Panc1 (cell line): Measurements from ENCODE around the gene GJA4. TPM values are rescaled to one million over a fixed set of nuclear protein-coding genes. Genes with fewer than 3 reads are reported as not detected.

ENCODE experiments used
- ATAC-seq: fragments of 200-7000 bp; cut with Tn5 transposase; 2 replicates; pipeline ENCODE4 v1.9.1; 2020; ENCODE audit warnings: mild to moderate bottlenecking, moderate library complexity
- BruUV-seq: library from RNA; stranded (reverse); fragments of 400-500 nt; replicated peaks from 2 replicates; lab custom pipeline; 2021; lab: Mats Ljungman, UMichigan
- CTCF ChIA-PET: fragments of 300-600 bp; sonication (Branson Sonifier 250); formaldehyde crosslinking; loops from one replicate; lab custom pipeline; 2022; ENCODE audit warnings: antibody characterized with exemption; lab: Charles Lee
- POLR2A ChIA-PET: fragments of 300-600 bp; sonication (Branson Sonifier 250); formaldehyde crosslinking; loops from one replicate; lab custom pipeline; 2022; ENCODE audit warnings: antibody characterized with exemption; lab: Charles Lee
- DNase-seq: peaks from one replicate; pipeline ENCODE4 v3.0.0-alpha.2; 2010; ENCODE audit warnings: low read depth, low spot score
- H3K27ac ChIP-seq: 2 replicates; pipeline ENCODE4 v1.5.1; 2011; ENCODE audit warnings: mild to moderate bottlenecking, low read length, inconsistent platforms
- H3K27me3 ChIP-seq: fragments of 200-500 bp; sonication (Bioruptor generic); 2 replicates; pipeline ENCODE4 v1.6.0; 2014; ENCODE audit warnings: low read length, inconsistent platforms; ENCODE audit not compliant: control insufficient read depth, insufficient read depth
- H3K36me3 ChIP-seq: fragments of 200-500 bp; sonication (Bioruptor generic); 2 replicates; pipeline ENCODE4 v1.5.1; 2014; ENCODE audit warnings: inconsistent platforms, mild to moderate bottlenecking, low read length, moderate library complexity; ENCODE audit not compliant: control insufficient read depth, insufficient read depth
- H3K4me1 ChIP-seq: 2 replicates; pipeline ENCODE4 v1.5.1; 2011; ENCODE audit warnings: inconsistent platforms, mild to moderate bottlenecking, low read length, moderate library complexity; ENCODE audit not compliant: control insufficient read depth, insufficient read depth
- H3K4me3 ChIP-seq, 2 experiments: 2 replicates each; pipeline ENCODE4 v1.5.1; 2011 to 2012; ENCODE audit warnings: low read depth in 2 of 2, low read length in 2 of 2, mild to moderate bottlenecking in 2 of 2, inconsistent platforms in 1 of 2, moderate library complexity in 1 of 2
- H3K9me3 ChIP-seq: fragments of 200-500 bp; sonication (Bioruptor generic); 2 replicates; pipeline ENCODE4 v1.5.1; 2014; ENCODE audit warnings: low read depth, mild to moderate bottlenecking, inconsistent platforms, low read length, moderate library complexity; ENCODE audit not compliant: control insufficient read depth, insufficient read depth
- POLR2AphosphoS5 ChIP-seq: IDR thresholded peaks from 2 replicates; pipeline ENCODE4 v1.6.1; 2012; ENCODE audit warnings: mild to moderate bottlenecking, low read depth, low read length, moderate library complexity
- SIN3A ChIP-seq: IDR thresholded peaks from 2 replicates; pipeline ENCODE4 v1.6.1; 2012; ENCODE audit warnings: low read depth, mild to moderate bottlenecking, low read length, moderate library complexity, borderline replicate concordance; ENCODE audit not compliant: insufficient read depth
- TCF7L2 ChIP-seq: IDR thresholded peaks from 2 replicates; pipeline ENCODE4 v1.6.1; 2011; ENCODE audit warnings: mild to moderate bottlenecking, low read depth, low read length, inconsistent platforms
- in situ Hi-C: cut with HindIII; loops from 2 replicates; pipeline ENCODE4 v1.10.0; 2016; ENCODE audit warnings: low sequenced_read_pairs, low pct_unique_long_range_greater_than_20kb
- intact Hi-C: fragments of 100-400 bp; cut with micrococcal nuclease; formaldehyde crosslinking; loops from one replicate; pipeline ENCODE4 v1.10.0; 2022; ENCODE audit not compliant: unreplicated experiment
- total RNA-seq: library from RNA; stranded (reverse); gene quantifications from one replicate; pipeline ENCODE4 v1.2.1, GENCODE V29; 2021; ENCODE audit not compliant: unreplicated experiment
- TF ChIP-seq, protein P1 (sequence below), 2 experiments: IDR thresholded peaks; 2 replicates each; pipeline ENCODE4 v1.6.1; 2011 to 2012; ENCODE audit warnings: low read depth in 2 of 2, control low read depth in 1 of 2, low read length in 1 of 2, mild to moderate bottlenecking in 1 of 2, moderate library complexity in 1 of 2; ENCODE audit not compliant: insufficient read depth in 1 of 2
- TF ChIP-seq, protein P2 (sequence below): fragments of 450-650 bp; IDR thresholded peaks from 2 replicates; pipeline ENCODE4 v1.5.1; 2017; ENCODE audit warnings: mild to moderate bottlenecking

The GJA4 gene
- total RNA-seq, 1 experiment from 2014 or later = not detected

DNA sequence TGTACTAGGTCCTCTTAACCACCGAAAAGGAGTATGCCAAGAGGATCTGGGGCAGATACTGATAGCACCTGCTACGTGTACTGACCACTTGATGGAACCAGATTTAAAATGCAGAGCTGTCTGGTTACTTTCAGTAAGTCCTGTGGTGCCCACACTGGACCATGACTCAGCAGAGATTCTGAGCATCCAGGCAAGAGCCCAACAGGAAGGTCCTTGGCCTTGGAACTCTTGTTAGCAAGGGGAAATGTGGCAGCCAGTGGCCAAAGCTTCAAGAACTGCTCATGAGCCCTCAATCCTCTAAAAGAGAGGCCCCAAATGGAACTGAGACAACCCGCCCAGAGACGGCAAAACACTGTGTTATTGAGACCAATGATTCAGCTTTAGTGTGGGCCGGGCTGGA is 42.2 kb upstream of the GJA4 start:
- H3K27ac ChIP-seq = no peak overlapping the region
- no peaks in the 10 kb centered on the region for H3K9me3 ChIP-seq
- ATAC-seq (no peak), DNase-seq (no peak)
- POLR2A ChIA-PET = no interaction called here
- in situ Hi-C loops = no loop called here
- no peaks in the 10 kb centered on the region for H3K4me1 ChIP-seq
- CTCF ChIA-PET = interaction anchor here (1.2 kb wide), 1 partner anchor 8 kb away, joined by 4 read pairs; no protein-coding TSS in a partner anchor
- intact Hi-C loops = no loop called here
- H3K4me3 ChIP-seq = no peak overlapping the region
- no peaks in the 10 kb centered on the region for H3K27me3 ChIP-seq
- TF ChIP-seq POLR2AphosphoS5 = no peak
- TF ChIP-seq, protein P1, sequence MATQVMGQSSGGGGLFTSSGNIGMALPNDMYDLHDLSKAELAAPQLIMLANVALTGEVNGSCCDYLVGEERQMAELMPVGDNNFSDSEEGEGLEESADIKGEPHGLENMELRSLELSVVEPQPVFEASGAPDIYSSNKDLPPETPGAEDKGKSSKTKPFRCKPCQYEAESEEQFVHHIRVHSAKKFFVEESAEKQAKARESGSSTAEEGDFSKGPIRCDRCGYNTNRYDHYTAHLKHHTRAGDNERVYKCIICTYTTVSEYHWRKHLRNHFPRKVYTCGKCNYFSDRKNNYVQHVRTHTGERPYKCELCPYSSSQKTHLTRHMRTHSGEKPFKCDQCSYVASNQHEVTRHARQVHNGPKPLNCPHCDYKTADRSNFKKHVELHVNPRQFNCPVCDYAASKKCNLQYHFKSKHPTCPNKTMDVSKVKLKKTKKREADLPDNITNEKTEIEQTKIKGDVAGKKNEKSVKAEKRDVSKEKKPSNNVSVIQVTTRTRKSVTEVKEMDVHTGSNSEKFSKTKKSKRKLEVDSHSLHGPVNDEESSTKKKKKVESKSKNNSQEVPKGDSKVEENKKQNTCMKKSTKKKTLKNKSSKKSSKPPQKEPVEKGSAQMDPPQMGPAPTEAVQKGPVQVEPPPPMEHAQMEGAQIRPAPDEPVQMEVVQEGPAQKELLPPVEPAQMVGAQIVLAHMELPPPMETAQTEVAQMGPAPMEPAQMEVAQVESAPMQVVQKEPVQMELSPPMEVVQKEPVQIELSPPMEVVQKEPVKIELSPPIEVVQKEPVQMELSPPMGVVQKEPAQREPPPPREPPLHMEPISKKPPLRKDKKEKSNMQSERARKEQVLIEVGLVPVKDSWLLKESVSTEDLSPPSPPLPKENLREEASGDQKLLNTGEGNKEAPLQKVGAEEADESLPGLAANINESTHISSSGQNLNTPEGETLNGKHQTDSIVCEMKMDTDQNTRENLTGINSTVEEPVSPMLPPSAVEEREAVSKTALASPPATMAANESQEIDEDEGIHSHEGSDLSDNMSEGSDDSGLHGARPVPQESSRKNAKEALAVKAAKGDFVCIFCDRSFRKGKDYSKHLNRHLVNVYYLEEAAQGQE (IDR thresholded peaks at IDR 0.05; ENCODE audit: insufficient read depth in 1 of 2, low read depth in 2 of 2, low read length in 1 of 2) = no peak
- no peak for TF ChIP-seq SIN3A
- no peak for TF ChIP-seq TCF7L2
- TF ChIP-seq, protein P2, sequence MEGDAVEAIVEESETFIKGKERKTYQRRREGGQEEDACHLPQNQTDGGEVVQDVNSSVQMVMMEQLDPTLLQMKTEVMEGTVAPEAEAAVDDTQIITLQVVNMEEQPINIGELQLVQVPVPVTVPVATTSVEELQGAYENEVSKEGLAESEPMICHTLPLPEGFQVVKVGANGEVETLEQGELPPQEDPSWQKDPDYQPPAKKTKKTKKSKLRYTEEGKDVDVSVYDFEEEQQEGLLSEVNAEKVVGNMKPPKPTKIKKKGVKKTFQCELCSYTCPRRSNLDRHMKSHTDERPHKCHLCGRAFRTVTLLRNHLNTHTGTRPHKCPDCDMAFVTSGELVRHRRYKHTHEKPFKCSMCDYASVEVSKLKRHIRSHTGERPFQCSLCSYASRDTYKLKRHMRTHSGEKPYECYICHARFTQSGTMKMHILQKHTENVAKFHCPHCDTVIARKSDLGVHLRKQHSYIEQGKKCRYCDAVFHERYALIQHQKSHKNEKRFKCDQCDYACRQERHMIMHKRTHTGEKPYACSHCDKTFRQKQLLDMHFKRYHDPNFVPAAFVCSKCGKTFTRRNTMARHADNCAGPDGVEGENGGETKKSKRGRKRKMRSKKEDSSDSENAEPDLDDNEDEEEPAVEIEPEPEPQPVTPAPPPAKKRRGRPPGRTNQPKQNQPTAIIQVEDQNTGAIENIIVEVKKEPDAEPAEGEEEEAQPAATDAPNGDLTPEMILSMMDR = no peak
- H3K36me3 ChIP-seq = no peaks in the 10 kb centered on the region
- BruUV-seq = no TSS peak

DNA sequence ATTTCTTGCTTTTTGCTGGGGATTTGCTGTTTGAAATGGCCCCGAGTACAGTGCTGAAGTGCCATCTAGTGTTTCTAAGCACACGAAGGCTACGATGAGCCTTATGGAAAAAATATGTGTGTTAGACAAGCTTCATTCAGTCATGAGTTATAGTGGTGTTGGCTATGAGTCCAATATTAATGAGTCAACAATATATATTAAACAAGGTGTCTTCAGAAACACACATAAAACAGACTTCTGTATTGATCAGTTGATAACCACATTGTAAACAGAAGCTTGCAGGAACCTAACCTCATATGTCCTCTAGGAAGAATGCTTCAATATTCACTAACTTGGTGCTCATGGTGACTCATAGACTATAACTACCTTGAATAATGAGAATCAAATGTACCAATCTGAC is 39.6 kb upstream of the GJA4 start:
- ChIA-PET CTCF (no interaction called here), POLR2A (no interaction called here)
- BruUV-seq = no TSS peak
- no peak for ATAC-seq
- H3K27me3 ChIP-seq = no peaks in the 10 kb centered on the region
- intact Hi-C loops (no loop called here), in situ Hi-C loops (no loop called here)
- no peaks in the 10 kb centered on the region for H3K36me3 ChIP-seq
- TF ChIP-seq POLR2AphosphoS5 (no peak), SIN3A (no peak), TCF7L2 (no peak)
- TF ChIP-seq, protein P2 = no peak
- TF ChIP-seq, protein P1 (IDR thresholded peaks at IDR 0.05; ENCODE audit: insufficient read depth in 1 of 2, low read depth in 2 of 2, low read length in 1 of 2) = no peak
- no peak overlapping the region for H3K27ac ChIP-seq
- H3K9me3 ChIP-seq = no peaks in the 10 kb centered on the region
- no peak for DNase-seq
- H3K4me1 ChIP-seq = no peaks in the 10 kb centered on the region
- H3K4me3 ChIP-seq = no peak overlapping the region
